ENCODE measurements around the gene FNDC11. TPM values are rescaled to one million over a fixed set of nuclear protein-coding genes. Genes with fewer than 3 reads are reported as not detected.
"Not testable (repeated sequence)": the region's sequence is repeated elsewhere in the genome, so short reads cannot be mapped to it uniquely, and the experiment has no call there.

The FNDC11 gene
- total RNA-seq, 2 experiments from 2014 or later = 0.10 TPM; not detected in 1

DNA sequence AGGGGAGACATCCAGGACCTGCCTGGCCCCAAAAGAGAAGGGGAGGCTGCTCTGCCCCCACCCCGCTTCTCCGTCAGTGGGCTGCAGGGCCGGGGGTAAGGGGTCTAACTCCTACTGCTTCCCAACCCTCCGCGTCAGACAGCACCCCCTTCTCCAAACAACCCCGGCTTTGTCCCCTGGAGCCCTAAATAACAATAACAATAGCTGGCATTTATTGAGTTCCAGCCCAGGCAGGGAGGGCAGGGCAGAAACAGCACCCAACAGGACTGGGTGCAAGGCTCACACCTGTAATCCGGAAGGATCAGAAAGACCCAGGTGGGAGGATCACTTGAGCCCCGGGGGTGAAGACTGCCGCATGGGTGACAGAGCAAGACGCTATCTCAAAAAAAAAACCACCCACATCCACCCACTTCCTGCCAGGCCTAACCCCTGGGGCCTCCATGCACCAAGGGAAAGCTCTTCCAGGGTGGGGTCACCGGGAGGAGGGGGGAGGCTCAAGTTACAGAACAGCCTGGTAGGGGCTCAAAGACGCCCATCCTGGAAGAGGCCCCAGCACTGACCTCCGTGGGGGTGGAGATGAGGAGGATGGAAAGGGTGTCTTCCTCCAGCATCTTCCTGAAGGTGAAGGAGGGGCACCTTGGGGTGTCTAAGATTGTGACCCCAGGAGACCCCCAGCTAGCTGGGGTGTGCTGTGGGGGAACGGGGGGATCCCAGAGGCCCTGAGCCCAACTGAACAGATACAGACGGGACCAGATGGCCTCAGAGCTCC, 1.3 kb upstream of the FNDC11 start:
- Mint-ChIP-seq H3K27me3 (ENCODE audit: low read depth) (no peaks in the 10 kb centered on the region), H3K36me3 (ENCODE audit: low read depth) (no peaks in the 10 kb centered on the region), H3K9me3 (no peaks in the 10 kb centered on the region), H3K27ac (peak overlapping the region; percentile 46), H3K4me1 (ENCODE audit: low read depth) (peaks cover 13% of the 10 kb centered on the region), H3K4me3 (peak overlapping the region; percentile 24)
- DNase-seq = peak; percentile 43
- CTCF ChIA-PET = interaction anchor here (0.8 to 1.2 kb wide), 3 partner anchors 15 to 155 kb away, joined by 3 to 4 read pairs (median 4); partner anchors contain the start of gene PTK6
- intact Hi-C loops (cut with micrococcal nuclease) = loop anchor here (1.0 to 2.0 kb wide), 3 partner anchors 15 to 32 kb away; partner anchors contain the start of genes PPDPF and PTK6

DNA sequence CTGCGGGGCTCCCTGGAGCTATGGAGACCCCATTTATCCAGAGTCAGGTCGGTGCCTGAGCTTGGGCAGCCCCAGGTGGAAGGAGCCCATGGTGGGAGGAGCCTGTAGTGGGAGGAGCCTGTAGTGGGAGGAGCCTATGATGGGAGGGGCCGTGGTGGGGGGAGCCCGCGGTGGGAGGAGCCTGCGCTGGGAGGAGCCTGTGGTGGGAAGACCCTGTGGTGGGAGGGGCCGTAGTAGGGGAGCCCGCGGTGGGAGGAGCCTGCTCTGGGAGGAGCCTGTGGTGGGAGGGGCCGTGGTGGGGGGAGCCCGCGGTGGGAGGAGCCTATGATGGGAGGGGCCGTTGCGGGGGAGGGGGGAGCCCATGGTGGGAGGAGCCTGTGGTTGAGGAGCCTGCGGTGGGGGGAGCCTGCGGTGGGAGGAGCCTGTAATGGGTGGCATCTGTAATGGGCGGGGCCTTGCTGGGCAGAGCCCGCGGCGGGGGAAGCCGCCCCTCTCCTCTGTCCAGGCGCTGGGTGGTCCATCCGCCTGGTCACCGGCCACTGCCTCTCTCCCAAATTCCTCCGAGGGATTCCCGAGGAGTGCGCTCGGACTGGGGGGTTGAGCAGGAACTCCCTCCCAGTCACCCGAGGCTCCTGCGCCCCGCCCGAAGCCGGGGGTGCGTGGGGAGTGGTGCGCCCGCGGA, 567 bp upstream of the FNDC11 start:
- H3K27me3 Mint-ChIP-seq (ENCODE audit: low read depth) = no peaks in the 10 kb centered on the region
- peaks cover 13% of the 10 kb centered on the region for H3K4me1 Mint-ChIP-seq (ENCODE audit: low read depth)
- H3K9me3 Mint-ChIP-seq = no peaks in the 10 kb centered on the region
- CTCF ChIA-PET = interaction anchor here (1.2 kb wide), 2 partner anchors 16 to 154 kb away, joined by 4 read pairs; partner anchors contain the start of gene PTK6
- DNase-seq = peak; percentile 93
- H3K27ac Mint-ChIP-seq = no peak overlapping the region
- H3K36me3 Mint-ChIP-seq (ENCODE audit: low read depth) = no peaks in the 10 kb centered on the region
- peak overlapping the region; percentile 47 for H3K4me3 Mint-ChIP-seq
- intact Hi-C loops (cut with micrococcal nuclease) = loop anchor here (1.0 to 2.0 kb wide), 3 partner anchors 16 to 33 kb away; partner anchors contain the start of genes PPDPF and PTK6

DNA sequence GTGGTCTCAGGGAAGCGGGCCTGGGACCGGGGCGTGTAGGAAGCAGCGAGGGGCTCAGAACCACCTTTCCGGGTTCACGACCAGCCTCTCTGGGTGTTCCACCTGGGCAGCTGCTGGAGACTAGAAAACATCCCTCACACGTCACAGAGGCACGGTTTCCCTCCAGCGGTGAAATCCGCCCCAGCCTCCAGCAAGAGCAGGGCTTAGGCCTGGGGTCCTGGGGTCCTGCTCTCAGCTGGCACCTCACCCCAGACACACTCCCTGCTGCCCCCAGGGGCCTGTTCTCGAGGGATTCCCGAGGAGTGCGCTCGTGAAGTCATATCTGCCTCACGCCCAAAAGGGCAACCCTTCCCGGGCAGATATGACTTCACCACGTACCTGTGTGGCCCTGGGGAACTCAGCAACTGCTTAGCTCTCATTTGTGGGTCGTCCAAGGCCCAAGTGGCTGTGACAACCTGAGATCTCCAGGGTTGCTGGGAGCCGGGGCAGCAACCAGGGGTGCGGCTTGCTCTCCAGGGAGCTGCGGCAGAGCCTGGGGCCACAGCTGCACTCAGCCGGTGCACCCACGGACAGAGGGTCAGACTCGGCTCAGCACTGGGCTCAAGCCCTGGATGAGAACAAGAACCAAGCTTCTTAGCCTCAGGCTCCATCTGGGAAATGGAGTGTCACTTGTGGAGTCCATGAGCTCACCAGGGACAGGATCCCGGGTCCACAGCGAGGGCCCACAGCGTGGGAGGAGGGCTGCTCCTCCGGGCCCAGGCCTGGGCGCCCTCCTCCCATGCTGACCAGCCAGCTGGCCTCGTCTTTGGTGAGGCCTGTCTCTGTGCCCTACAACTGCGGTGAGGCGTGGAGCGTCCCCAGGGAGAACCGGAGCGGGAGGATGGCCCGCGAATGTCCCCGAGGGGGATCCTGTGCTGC, 661 bp downstream of the FNDC11 start:
- H3K27me3 Mint-ChIP-seq (ENCODE audit: low read depth) = no peaks in the 10 kb centered on the region
- H3K4me1 Mint-ChIP-seq (ENCODE audit: low read depth) = peaks cover 9% of the 10 kb centered on the region
- intact Hi-C loops (cut with micrococcal nuclease) = no loop called here
- H3K36me3 Mint-ChIP-seq (ENCODE audit: low read depth) = peaks cover 1% of the 10 kb centered on the region
- H3K9me3 Mint-ChIP-seq = no peaks in the 10 kb centered on the region
- H3K4me3 Mint-ChIP-seq = peak overlapping the region; percentile 27
- CTCF ChIA-PET = interaction anchor here (0.8 to 2.1 kb wide), 2 partner anchors 17 to 87 kb away, joined by 4 read pairs; partner anchors contain the start of gene PTK6
- H3K27ac Mint-ChIP-seq = no peak overlapping the region
- no peak for DNase-seq

DNA sequence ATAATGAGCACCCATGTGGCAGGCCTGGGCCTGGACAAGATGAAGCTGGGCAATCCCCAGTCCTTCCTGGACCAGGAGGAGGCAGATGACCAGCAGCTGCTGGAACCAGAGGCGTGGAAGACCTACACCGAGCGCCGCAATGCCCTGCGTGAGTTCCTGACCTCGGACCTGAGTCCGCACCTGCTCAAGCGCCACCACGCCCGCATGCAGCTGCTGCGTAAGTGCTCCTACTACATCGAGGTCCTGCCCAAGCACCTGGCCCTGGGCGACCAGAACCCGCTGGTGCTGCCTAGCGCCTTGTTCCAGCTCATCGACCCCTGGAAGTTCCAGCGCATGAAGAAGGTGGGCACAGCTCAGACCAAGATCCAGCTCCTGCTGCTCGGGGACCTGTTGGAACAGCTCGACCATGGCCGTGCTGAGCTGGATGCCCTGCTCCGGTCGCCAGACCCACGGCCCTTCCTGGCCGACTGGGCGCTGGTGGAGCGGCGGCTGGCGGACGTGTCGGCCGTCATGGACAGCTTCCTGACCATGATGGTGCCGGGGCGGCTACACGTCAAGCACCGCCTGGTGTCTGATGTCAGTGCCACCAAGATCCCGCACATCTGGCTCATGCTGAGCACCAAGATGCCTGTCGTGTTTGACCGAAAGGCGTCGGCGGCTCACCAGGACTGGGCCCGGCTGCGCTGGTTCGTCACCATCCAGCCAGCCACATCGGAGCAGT, 1.9 kb downstream of the FNDC11 start:
- intact Hi-C loops (cut with micrococcal nuclease) = no loop called here
- CTCF ChIA-PET = interaction anchor here (0.6 to 2.1 kb wide), 3 partner anchors 86 to 245 kb away, joined by 3 to 4 read pairs (median 4); no protein-coding TSS in a partner anchor
- H3K9me3 Mint-ChIP-seq = no peaks in the 10 kb centered on the region
- no peak for DNase-seq
- H3K4me1 Mint-ChIP-seq (ENCODE audit: low read depth) = peaks cover 9% of the 10 kb centered on the region
- H3K27me3 Mint-ChIP-seq (ENCODE audit: low read depth) = no peaks in the 10 kb centered on the region
- no peak overlapping the region for H3K4me3 Mint-ChIP-seq
- H3K36me3 Mint-ChIP-seq (ENCODE audit: low read depth) = peaks cover 4% of the 10 kb centered on the region
- H3K27ac Mint-ChIP-seq = no peak overlapping the region

DNA sequence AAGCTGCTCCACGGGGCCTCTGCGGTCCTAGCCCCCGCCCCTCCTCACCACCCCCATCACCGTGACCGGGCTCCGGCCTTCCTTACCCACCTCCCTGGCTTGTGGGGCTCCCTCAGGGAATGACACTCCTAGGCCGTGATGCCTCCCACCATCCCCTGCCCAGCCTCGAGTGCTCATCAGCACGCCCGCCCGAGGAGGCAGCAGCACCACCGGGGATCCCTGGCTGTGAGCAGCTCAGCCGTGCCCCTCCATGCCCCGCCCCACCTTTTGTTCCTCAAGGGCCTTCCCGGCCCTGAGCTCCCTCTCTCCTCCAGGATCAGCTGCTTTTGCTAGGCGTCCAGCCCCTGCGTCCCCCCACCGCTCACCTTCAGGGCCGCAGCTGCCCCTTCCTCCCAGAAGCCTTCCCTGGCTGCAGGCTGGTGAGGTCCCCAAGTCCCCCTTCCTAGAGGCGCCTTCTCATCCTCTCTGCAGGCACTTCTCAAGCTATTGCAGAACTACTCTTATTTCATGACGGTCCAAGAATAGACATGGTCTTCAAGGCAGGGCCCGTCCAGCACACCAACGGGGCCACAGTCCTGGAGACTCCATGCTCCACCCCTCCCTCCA, 3.0 kb downstream of the FNDC11 start:
- peaks cover 4% of the 10 kb centered on the region for H3K36me3 Mint-ChIP-seq (ENCODE audit: low read depth)
- no peak overlapping the region for H3K27ac Mint-ChIP-seq
- peaks cover 9% of the 10 kb centered on the region for H3K4me1 Mint-ChIP-seq (ENCODE audit: low read depth)
- H3K27me3 Mint-ChIP-seq (ENCODE audit: low read depth) = no peaks in the 10 kb centered on the region
- DNase-seq = no peak
- H3K9me3 Mint-ChIP-seq = no peaks in the 10 kb centered on the region
- intact Hi-C loops (cut with micrococcal nuclease) = no loop called here
- no peak overlapping the region for H3K4me3 Mint-ChIP-seq
- CTCF ChIA-PET = interaction anchor here (1.1 to 2.1 kb wide), 2 partner anchors 19 to 85 kb away, joined by 4 read pairs; no protein-coding TSS in a partner anchor

DNA sequence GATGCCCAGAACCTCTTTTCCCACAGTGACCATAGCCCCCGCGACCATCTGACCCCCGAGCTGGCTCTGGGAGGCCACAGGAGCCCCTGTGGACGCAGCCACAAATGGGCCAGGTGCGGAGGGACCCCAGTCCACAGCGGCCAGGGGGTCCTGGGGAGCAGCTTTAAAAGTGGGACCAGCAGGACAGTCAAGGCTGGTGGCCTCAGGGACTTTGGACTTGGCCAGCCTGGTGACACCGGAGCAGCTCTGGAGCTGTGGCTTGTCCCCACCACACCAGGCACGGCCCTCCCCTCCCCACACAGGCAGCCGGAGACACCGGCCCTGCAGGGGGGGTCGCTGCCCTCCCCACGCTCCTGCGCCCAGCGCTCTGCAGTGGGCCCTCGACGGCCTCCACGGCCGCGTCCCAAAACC, 3.5 kb downstream of the FNDC11 start:
- H3K36me3 Mint-ChIP-seq (ENCODE audit: low read depth) = peaks cover 4% of the 10 kb centered on the region
- no peaks in the 10 kb centered on the region for H3K9me3 Mint-ChIP-seq
- peaks cover 8% of the 10 kb centered on the region for H3K4me1 Mint-ChIP-seq (ENCODE audit: low read depth)
- no peaks in the 10 kb centered on the region for H3K27me3 Mint-ChIP-seq (ENCODE audit: low read depth)
- DNase-seq = no peak
- CTCF ChIA-PET = interaction anchor here (1.1 kb wide), 1 partner anchor 20 kb away, joined by 4 read pairs; no protein-coding TSS in a partner anchor
- no peak overlapping the region for H3K27ac Mint-ChIP-seq
- intact Hi-C loops (cut with micrococcal nuclease) = no loop called here
- no peak overlapping the region for H3K4me3 Mint-ChIP-seq

DNA sequence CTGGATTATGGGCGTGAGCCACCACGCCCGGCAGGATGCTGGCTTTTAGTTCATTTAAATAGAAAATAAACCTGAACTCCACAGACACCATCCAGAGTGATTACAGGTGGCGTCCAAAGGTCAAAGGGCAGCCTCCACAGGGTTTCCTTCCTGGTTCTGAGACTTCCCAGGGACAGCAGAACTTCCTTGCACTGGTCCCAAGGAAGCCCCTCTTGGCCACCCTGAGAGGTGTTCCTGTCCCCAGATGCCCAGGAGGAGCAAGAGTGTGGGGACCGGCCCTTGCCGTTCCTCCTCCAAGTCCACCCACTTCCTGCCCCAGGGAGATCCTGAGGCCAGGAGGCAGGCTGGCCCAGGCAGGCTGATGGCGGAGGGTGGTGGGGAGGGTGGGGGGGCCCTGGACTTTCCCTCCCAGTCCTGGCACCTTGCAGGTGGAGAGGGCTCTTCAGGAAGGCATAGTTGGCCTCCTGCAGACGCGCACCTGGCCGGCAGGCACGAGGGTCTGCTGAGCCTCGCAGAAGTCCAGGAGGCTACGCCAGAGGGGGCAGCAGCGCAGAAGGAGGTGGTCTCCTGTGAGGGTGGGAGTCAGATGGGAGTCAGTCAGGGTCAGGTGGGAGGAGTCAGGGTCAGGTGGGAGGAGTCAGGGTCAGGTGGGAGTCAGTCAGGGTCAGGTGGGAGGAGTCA, 5.0 kb downstream of the FNDC11 start:
- intact Hi-C loops (cut with micrococcal nuclease) = no loop called here
- Mint-ChIP-seq H3K9me3 (no peaks in the 10 kb centered on the region), H3K27me3 (ENCODE audit: low read depth) (no peaks in the 10 kb centered on the region), H3K36me3 (ENCODE audit: low read depth) (peaks cover 4% of the 10 kb centered on the region), H3K27ac (no peak overlapping the region), H3K4me1 (ENCODE audit: low read depth) (no peaks in the 10 kb centered on the region), H3K4me3 (no peak overlapping the region)
- CTCF ChIA-PET = no interaction called here
- DNase-seq = no peak

DNA sequence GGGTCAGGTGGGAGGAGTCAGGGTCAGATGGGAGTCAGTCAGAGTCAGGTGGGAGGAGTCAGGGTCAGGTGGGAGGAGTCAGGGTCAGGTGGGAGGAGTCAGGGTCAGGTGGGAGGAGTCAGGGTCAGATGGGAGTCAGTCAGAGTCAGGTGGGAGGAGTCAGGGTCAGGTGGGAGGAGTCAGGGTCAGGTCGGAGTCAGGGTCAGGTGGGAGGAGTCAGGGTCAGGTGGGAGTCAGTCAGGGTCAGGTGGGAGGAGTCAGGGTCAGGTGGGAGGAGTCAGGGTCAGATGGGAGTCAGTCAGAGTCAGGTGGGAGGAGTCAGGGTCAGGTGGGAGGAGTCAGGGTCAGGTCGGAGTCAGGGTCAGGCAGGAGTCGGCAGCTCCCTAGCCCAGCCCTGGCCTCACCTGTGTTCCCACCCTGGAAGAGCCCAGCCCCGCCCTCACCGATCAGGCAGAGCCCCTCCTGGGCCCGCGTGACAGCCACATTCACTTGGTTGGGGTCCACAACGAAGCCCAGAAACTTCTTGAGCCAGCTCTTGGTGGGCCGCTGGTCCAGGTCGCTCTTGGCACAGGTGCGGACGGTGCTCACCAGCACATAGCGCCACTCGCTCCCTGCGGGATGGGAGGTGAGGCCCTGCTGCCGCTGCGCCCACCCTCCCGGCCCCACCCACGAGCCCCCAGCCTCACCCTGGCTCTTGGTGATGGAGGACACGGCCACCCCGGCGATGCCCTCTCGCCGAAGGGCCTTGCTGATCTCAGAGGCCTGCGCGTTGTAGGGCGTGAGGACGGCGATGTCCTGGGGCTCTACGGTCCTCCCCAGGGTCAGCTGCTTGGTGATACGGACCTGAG, 5.8 kb downstream of the FNDC11 start:
- H3K4me1 Mint-ChIP-seq (ENCODE audit: low read depth); H3K27me3 Mint-ChIP-seq (ENCODE audit: low read depth); CTCF ChIA-PET; intact Hi-C loops (cut with micrococcal nuclease); H3K36me3 Mint-ChIP-seq (ENCODE audit: low read depth); H3K9me3 Mint-ChIP-seq; H3K4me3 Mint-ChIP-seq; H3K27ac Mint-ChIP-seq: not testable (repeated sequence)
- peak; percentile 61 for DNase-seq

DNA sequence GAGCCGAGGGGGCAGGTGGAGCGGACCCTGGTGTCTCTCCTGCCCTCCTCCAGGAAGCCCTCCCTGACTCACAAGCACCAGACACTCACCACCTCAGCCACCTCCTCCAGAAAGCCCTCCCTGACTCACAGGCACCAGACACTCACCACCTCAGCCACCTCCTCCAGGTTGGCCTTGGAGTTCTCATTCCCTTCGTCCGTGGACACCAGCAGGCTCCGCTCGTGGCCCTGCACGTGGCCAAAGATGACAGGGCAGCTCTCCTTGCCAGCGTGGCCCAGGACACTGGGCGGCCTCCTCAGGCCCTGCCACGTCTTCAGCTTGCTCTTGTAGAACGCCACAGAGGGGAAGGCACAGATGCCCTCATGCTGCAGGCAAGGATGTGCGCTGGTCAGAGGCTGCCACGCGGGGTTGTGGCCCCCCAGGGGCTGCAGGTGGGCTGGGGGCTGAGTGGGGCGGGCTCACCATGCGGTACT, 6.4 kb downstream of the FNDC11 start:
- Mint-ChIP-seq H3K4me1 (ENCODE audit: low read depth) (no peaks in the 10 kb centered on the region), H3K4me3 (no peak overlapping the region), H3K9me3 (no peaks in the 10 kb centered on the region), H3K36me3 (ENCODE audit: low read depth) (peaks cover 4% of the 10 kb centered on the region), H3K27me3 (ENCODE audit: low read depth) (no peaks in the 10 kb centered on the region), H3K27ac (no peak overlapping the region)
- intact Hi-C loops (cut with micrococcal nuclease) = no loop called here
- no peak for DNase-seq
- CTCF ChIA-PET = no interaction called here
